HG03521 (cell line): ENCODE data around the gene MAP3K5.
"Not testable (repeated sequence)": the region's sequence is repeated elsewhere in the genome, so short reads cannot be mapped to it uniquely, and the experiment has no call there.

Experiments
- ATAC-seq: cut with Tn5 transposase; IDR thresholded peaks from one replicate; pipeline ENCODE4 v1.9.1; 2021; ENCODE audit warnings: mild to moderate bottlenecking, moderate library complexity; ENCODE audit not compliant: unreplicated experiment

Gene MAP3K5

DNA sequence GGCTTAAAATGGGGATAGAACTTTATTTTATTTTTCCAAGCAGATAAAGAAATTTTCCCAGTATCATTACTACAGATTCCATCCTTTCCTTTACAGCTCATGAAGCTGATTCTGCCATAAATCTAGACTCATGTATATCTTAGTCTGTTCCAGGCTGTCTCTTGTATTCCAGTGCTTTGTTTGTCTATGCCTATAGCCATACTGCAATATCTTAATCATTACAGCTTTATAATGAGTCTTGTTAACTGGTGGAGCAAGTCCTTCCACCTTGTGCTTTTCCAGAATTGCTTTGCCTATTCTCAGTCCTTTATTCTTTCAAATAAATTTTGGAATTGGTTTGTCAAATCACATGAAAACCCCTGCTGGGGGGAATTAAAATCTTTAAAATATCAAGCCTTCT is 99.2 kb downstream of the MAP3K5 start:
- ATAC-seq: no peak

GRCh38 chr6:136687894-136688293 is 104.4 kb downstream of the MAP3K5 start:
- ATAC-seq: not testable (repeated sequence)

DNA sequence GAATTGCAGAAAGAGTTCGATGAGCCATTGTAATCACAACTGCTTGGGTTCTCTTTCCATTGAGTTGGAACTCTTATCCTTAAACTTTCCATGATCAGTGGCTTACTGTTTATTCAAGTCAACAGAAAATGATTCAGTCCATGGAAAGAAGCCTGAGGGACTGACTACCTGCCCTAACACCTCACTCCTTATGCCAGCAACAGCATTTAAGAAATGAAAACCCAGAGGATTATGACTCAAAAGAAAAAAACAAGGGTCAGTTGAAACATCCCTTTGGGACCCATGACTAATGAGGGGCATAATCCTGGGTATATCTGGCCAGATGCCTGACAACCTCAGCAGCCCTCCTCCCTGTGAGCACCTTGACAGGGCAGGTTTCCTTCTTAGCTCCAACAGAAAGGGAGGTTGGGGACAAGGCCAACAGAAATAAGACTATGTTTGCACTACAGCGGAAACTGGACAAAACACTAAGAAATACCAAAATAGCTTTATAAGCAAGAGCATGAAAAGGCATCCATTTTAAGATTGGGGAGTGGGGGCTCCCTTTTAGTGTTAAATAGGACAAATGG is 106.7 kb downstream of the MAP3K5 start:
- ATAC-seq: no peak

GRCh38 chr6:136684466-136684865 is 107.8 kb downstream of the MAP3K5 start:
- no peak for ATAC-seq

- ATAC-seq: no peak
Measured at GRCh38 chr6:136683209-136683941, 108.9 kb downstream of the MAP3K5 start.

DNA sequence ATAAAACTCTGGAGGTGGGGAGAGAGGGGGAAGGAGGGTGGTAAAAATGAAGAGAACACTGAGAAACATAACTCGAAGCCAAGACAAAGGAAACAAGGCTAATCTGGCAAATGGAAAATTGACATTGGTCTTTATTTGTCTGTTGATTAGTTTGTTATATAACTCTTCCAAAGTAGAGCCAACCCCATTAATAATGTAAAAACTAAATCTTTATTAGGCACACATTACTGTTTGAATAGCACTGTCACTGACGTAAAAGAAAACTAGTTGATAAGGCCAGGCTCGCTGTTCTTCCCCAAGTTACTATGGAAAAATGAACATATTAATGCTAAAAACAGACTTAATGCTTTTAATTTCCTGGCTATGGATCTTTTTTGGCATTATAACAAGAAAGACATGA is 110.0 kb downstream of the MAP3K5 start:
- ATAC-seq: no peak

- no peak for ATAC-seq
Measured at GRCh38 chr6:136677822-136678221, 114.5 kb downstream of the MAP3K5 start.

DNA sequence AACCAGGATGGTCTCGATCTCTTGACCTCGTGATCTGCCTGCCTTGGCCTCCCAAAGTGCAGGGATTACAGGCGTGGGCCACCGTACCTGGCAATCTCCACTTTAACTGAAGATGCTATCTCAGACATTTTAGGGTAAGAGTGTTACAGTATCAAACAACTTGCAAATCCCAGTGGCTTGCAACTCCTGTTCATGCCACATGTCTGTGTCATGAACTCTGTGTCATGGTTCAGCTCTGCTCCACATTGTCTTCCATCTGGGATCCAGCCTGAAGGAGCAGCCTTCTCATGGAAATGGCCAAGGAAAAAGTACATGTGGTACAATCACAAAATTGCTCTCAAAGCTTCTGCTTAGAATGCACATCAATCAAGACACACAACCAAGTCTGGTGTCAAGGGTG is 114.9 kb downstream of the MAP3K5 start:
- ATAC-seq: no peak

DNA sequence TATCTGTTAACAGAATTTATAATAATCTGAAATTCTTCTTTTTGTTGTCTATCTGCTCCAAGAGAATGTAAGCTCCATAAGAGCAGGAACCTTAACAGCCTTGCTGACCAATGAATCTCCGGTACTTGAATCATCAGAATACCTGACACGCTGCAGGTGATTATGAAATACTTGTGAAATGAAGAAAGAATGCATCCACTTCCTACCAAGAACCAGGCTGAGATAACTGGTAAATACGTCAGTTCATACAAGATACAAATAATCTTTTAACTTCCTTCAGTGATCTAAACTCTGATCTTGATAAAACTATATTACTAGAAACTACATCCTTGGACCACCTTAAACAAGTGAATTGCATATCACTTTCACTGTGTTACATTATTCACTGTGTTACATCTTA is 116.2 kb downstream of the MAP3K5 start:
- no peak for ATAC-seq

GRCh38 chr6:136673571-136673970 is 118.7 kb downstream of the MAP3K5 start:
- no peak for ATAC-seq

DNA sequence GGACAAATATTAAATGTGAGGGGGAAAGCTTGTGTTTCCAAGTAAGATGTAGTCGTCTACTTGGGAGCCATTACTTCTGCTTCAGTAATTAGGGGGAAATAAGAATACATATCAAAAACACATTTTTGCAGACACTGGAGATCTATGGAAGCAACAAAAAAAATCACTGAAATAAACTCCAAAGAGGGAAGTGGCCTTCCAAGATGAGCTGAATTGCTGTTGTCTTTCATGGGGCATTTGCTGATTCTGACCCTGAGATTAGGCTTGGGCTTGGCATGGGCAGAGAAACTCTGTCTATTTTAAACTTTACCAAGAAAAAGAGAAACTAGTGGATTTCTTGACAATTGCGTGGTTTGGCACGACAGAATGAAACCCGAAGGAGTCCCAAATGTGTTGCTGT is 120.1 kb downstream of the MAP3K5 start:
- ATAC-seq: no peak

GRCh38 chr6:136669299-136669699 is 123.0 kb downstream of the MAP3K5 start:
- ATAC-seq: no peak

- no peak for ATAC-seq
Measured at GRCh38 chr6:136668571-136668970, 123.7 kb downstream of the MAP3K5 start.

- ATAC-seq: no peak
Measured at GRCh38 chr6:136666041-136666440, 126.2 kb downstream of the MAP3K5 start.

GRCh38 chr6:136662347-136663237 is 129.7 kb downstream of the MAP3K5 start:
- ATAC-seq: no peak

DNA sequence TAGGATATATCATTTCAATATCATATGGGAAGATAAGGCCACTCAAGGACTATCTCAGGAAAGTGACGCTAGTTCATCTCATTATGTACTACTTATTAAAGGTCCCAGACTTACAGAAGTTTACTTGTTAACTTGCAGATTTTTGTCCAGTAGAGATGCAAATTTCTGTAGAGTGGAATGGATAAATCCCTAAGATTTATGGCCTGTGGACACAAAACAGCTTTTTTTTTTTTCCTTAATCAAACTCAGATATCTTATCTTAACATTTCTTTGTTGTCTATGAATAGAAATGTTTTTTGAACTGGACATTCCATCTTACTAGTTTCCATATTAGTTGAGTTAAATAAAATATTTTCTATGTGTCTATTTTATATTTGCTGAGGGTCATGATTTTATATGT is 131.6 kb downstream of the MAP3K5 start:
- no peak for ATAC-seq

DNA sequence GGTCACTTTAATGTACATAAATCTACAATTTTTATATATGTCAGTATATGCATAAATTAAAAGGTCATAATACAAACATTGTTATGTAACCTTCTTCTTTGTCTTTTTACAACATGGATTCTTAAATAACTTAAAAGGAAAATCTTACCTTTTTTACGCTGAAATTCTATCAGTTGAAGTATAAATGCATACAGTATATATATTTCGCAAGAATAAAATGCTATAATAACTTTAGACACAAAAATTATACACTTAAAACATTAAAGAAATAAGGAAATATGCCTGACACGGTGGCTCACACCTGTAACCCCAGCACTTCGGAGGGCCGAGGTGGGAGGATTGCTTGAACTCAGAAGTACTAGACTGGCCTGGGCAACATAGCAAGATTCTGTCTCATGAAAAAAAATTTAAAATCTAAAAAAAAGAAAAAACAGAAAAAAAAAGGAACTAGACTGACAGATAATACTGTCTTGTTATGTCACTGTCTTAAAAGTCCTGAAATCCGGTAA is 132.2 kb downstream of the MAP3K5 start:
- ATAC-seq: no peak

DNA sequence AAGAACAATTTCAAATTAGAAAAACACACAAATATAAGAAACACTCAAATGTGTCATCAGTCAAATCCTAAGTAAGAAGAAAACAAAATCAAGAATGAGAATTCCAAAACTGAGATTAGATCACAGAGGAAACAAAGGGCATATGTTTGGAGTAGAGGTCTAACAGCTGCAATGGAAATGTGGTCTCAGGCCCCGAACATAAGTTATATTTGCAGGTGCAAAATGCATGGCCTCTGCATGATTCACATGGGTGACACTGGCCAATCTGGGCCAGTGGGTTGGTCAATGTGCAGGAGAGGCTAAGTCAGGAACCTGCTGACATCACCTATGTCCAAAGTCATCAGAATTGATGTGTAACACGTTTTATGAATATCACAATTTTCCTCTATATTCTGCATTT is 133.6 kb downstream of the MAP3K5 start:
- ATAC-seq: no peak

- ATAC-seq: no peak
Measured at GRCh38 chr6:136657666-136658065, 134.6 kb downstream of the MAP3K5 start.

- no peak for ATAC-seq
Measured at GRCh38 chr6:136656121-136656520, 136.2 kb downstream of the MAP3K5 start.

GRCh38 chr6:136655239-136656014 is 136.8 kb downstream of the MAP3K5 start:
- ATAC-seq: no peak
